Lower leg skin (tissue), 3 donors: Measurements from ENCODE around the gene ABI3.

Source experiments
- POLR2A ChIP-seq, 2 donors: fragments of 450-650 bp; IDR thresholded peaks; one replicate each; pipeline ENCODE4 v1.6.1; 2016 to 2017; ENCODE audit warnings: antibody characterized with exemption in 2 of 2, mild to moderate bottlenecking in 1 of 2, moderate library complexity in 1 of 2
- TF ChIP-seq, protein P1 (sequence below), 3 donors: fragments of 450-650 bp; IDR thresholded peaks; one replicate each; pipeline ENCODE4 v1.5.1; 2016; ENCODE audit warnings: antibody characterized with exemption in 3 of 3, mild to moderate bottlenecking in 3 of 3, moderate library complexity in 2 of 3

DNA sequence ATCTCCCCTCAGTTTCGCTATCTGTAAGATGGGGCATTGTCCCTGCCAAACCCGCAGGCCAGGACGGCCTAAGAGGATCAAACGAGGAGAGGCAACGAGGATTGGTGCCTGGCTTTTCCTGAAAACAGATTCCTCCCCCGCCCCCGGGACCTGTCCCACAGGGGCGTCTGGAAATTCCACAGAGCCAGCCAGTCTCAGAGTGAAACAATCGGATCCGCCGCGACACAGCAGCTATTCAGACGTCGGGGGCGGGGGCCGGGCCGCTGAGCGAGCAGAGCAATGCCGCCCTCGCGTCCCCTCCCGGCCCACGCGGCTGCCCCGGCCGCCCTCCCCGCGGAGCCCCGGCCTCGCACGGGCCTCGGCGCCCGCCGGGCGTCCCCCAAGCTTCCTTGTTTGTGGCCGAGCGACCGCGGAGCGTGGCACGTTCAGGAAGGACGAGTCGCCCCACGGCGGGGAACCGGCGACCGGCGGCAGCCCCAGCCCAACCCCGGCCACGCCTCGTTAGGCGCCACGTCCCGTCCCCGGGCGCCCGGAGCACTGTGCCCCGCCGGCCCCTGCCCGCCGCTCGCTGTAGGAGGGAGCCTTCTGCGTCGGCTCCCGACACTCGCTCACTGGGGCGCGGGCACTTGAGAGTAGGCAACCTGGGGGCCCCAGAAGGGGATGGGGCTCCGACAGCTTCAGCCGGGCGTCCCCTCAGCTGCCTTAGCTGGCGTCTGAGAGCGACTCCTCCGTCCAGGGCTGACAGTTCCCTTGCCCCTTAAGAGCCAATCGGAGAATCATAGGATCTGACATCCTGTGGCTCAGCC lies 49.7 kb downstream of the ABI3 start:
- TF ChIP-seq, protein P1, sequence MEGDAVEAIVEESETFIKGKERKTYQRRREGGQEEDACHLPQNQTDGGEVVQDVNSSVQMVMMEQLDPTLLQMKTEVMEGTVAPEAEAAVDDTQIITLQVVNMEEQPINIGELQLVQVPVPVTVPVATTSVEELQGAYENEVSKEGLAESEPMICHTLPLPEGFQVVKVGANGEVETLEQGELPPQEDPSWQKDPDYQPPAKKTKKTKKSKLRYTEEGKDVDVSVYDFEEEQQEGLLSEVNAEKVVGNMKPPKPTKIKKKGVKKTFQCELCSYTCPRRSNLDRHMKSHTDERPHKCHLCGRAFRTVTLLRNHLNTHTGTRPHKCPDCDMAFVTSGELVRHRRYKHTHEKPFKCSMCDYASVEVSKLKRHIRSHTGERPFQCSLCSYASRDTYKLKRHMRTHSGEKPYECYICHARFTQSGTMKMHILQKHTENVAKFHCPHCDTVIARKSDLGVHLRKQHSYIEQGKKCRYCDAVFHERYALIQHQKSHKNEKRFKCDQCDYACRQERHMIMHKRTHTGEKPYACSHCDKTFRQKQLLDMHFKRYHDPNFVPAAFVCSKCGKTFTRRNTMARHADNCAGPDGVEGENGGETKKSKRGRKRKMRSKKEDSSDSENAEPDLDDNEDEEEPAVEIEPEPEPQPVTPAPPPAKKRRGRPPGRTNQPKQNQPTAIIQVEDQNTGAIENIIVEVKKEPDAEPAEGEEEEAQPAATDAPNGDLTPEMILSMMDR (IDR thresholded peaks at IDR 0.05), result no peak
- no peak for TF ChIP-seq POLR2A (IDR thresholded peaks at IDR 0.05)
